ENCODE measurements around the gene TERT. TPM values are rescaled to one million over a fixed set of nuclear protein-coding genes. Genes with fewer than 3 reads are reported as not detected.

TERT gene
- total and polyA plus RNA-seq, 10 of the 15 experiments (the other 5 are each of a cell fraction or from before 2014, with no cell fraction given) = 0.08 to 21.5 (median 5.0) TPM

GRCh38 chr5:1294835-1295649 is at the start of gene TERT (continued):
- peak; percentile 80 for TF ChIP-seq HDAC6 (IDR thresholded peaks at IDR 0.05; ENCODE audit: unreplicated experiment)
- TF ChIP-seq NFIC (IDR thresholded peaks at IDR 0.05; ENCODE audit: low read depth, low read length) = no peak
- no peak for TF ChIP-seq PAX8 (IDR thresholded peaks at IDR 0.05)
- TF ChIP-seq PBX3 (IDR thresholded peaks at IDR 0.05; ENCODE audit: insufficient replicate concordance, low read depth, low read length) = no peak
- TF ChIP-seq MYC (IDR thresholded peaks at IDR 0.05; ENCODE audit: insufficient read depth, insufficient read length, insufficient replicate concordance, low read length, severe bottlenecking) = no peak
- no peak for TF ChIP-seq SP1 (IDR thresholded peaks at IDR 0.05; ENCODE audit: low read depth, low read length)
- no peak for TF ChIP-seq USF1 (IDR thresholded peaks at IDR 0.05; ENCODE audit: borderline replicate concordance, extremely low read length, insufficient read depth, low read depth, low read length)
- peak; percentile 21 for TF ChIP-seq KLF5 (IDR thresholded peaks at IDR 0.05; ENCODE audit: partially characterized antibody)
- no peak for TF ChIP-seq CHD4 (IDR thresholded peaks at IDR 0.05)
- TF ChIP-seq, protein P1, sequence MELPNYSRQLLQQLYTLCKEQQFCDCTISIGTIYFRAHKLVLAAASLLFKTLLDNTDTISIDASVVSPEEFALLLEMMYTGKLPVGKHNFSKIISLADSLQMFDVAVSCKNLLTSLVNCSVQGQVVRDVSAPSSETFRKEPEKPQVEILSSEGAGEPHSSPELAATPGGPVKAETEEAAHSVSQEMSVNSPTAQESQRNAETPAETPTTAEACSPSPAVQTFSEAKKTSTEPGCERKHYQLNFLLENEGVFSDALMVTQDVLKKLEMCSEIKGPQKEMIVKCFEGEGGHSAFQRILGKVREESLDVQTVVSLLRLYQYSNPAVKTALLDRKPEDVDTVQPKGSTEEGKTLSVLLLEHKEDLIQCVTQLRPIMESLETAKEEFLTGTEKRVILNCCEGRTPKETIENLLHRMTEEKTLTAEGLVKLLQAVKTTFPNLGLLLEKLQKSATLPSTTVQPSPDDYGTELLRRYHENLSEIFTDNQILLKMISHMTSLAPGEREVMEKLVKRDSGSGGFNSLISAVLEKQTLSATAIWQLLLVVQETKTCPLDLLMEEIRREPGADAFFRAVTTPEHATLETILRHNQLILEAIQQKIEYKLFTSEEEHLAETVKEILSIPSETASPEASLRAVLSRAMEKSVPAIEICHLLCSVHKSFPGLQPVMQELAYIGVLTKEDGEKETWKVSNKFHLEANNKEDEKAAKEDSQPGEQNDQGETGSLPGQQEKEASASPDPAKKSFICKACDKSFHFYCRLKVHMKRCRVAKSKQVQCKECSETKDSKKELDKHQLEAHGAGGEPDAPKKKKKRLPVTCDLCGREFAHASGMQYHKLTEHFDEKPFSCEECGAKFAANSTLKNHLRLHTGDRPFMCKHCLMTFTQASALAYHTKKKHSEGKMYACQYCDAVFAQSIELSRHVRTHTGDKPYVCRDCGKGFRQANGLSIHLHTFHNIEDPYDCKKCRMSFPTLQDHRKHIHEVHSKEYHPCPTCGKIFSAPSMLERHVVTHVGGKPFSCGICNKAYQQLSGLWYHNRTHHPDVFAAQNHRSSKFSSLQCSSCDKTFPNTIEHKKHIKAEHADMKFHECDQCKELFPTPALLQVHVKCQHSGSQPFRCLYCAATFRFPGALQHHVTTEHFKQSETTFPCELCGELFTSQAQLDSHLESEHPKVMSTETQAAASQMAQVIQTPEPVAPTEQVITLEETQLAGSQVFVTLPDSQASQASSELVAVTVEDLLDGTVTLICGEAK (IDR thresholded peaks at IDR 0.05; ENCODE audit: borderline replicate concordance) = no peak
- TF ChIP-seq ZBED1 (IDR thresholded peaks at IDR 0.05; ENCODE audit: borderline replicate concordance) = no peak
- no peak for TF ChIP-seq SUZ12 (IDR thresholded peaks at IDR 0.05; ENCODE audit: unreplicated experiment)
- TF ChIP-seq CEBPB (IDR thresholded peaks at IDR 0.05; ENCODE audit: borderline replicate concordance in 1 of 2, low read depth in 2 of 2, low read length in 2 of 2) = no peak
- no peak for TF ChIP-seq RAD51 (IDR thresholded peaks at IDR 0.05)
- no peak for TF ChIP-seq RAD21 (IDR thresholded peaks at IDR 0.05; ENCODE audit: insufficient read depth, low read depth, low read length)
- peak in 1 of 2 experiments; percentile 71; a peak in 1 of 3 replicates for TF ChIP-seq EGR1 (IDR thresholded peaks at IDR 0.05; ENCODE audit: borderline replicate concordance in 1 of 2, low read depth in 2 of 2, low read length in 2 of 2)
- TF ChIP-seq, protein P2, sequence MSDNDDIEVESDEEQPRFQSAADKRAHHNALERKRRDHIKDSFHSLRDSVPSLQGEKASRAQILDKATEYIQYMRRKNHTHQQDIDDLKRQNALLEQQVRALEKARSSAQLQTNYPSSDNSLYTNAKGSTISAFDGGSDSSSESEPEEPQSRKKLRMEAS (IDR thresholded peaks at IDR 0.05; ENCODE audit: low read depth, low read length) = peak; percentile 90
- 0 out of 2 replicates have a peak, but pooled peaks have one; percentile 45 for TF ChIP-seq GATAD2B (conservative IDR thresholded peaks at IDR 0.05; ENCODE audit: low read depth)
